Endodermal cell (in vitro differentiated cells): ENCODE measurements around the gene ADGRD2. TPM values are rescaled to one million over a fixed set of nuclear protein-coding genes. Genes with fewer than 3 reads are reported as not detected.

Source experiments
- DNase-seq: peaks from one replicate; pipeline ENCODE4 v3.0.0-alpha.2; 2017
- H3K27ac ChIP-seq: 2 replicates; pipeline ENCODE4 v1.5.1; 2013; ENCODE audit warnings: mild to moderate bottlenecking, low read depth, low read length, moderate library complexity
- H3K27me3 ChIP-seq: 2 replicates; pipeline ENCODE4 v1.6.1; 2013; ENCODE audit warnings: mild to moderate bottlenecking, low read length, moderate library complexity; ENCODE audit not compliant: insufficient read depth, control insufficient read depth, poor library complexity, severe bottlenecking
- H3K36me3 ChIP-seq: 2 replicates; pipeline ENCODE4 v1.7.0; 2013; ENCODE audit warnings: mild to moderate bottlenecking, low read length, moderate library complexity; ENCODE audit not compliant: control insufficient read depth, insufficient read depth
- H3K4me1 ChIP-seq: one replicate; pipeline ENCODE4 v1.7.0; 2013; ENCODE audit warnings: low read length; ENCODE audit not compliant: control insufficient read depth, insufficient read depth
- H3K4me3 ChIP-seq: 2 replicates; pipeline ENCODE4 v1.5.1; 2013; ENCODE audit warnings: mild to moderate bottlenecking, low read length, moderate library complexity
- H3K9ac ChIP-seq: 2 replicates; pipeline ENCODE4 v1.6.1; 2013; ENCODE audit warnings: mild to moderate bottlenecking, low read length, moderate library complexity; ENCODE audit not compliant: poor library complexity, severe bottlenecking; ENCODE audit errors: extremely low read depth
- H3K9me3 ChIP-seq: 2 replicates; pipeline ENCODE4 v1.6.1; 2013; ENCODE audit warnings: mild to moderate bottlenecking, low read length, moderate library complexity; ENCODE audit not compliant: control insufficient read depth
- H3K27ac Mint-ChIP-seq: 2 replicates; pipeline ENCODE4 v1.8.0; 2020; ENCODE audit warnings: mixed read lengths
- H3K27me3 Mint-ChIP-seq: 2 replicates; pipeline ENCODE4 v1.8.0; 2021; ENCODE audit warnings: mild to moderate bottlenecking, mixed read lengths; ENCODE audit not compliant: insufficient read depth
- H3K36me3 Mint-ChIP-seq: 2 replicates; pipeline ENCODE4 v1.8.0; 2020; ENCODE audit warnings: low read depth, mixed read lengths
- H3K4me1 Mint-ChIP-seq: 2 replicates; pipeline ENCODE4 v1.8.0; 2020; ENCODE audit warnings: mixed read lengths
- H3K4me3 Mint-ChIP-seq: 2 replicates; pipeline ENCODE4 v1.8.0; 2020; ENCODE audit warnings: mild to moderate bottlenecking, moderate library complexity, mixed read lengths
- H3K9me3 Mint-ChIP-seq: 2 replicates; pipeline ENCODE4 v1.8.0; 2020; ENCODE audit warnings: mild to moderate bottlenecking, mixed read lengths
- WGBS, 2 experiments: methylation state at CpG; one replicate each; pipeline versions ENCODE4 v1.1.5 to v1.1.7; 2013; ENCODE audit warnings: missing lambda C conversion rate in 2 of 2, mixed read lengths in 1 of 2; ENCODE audit not compliant: insufficient coverage in 1 of 2, insufficient read length in 1 of 2; 5-methylcytosine and 5-hydroxymethylcytosine counted together
- total RNA-seq, 2 donors: library from RNA; stranded (reverse); fragmentation: NEBNext Ultra II Directional in 1 of 2; extraction: Animal tissue kit (Norgen Biotek cat#: 25700) in 1 of 2; gene quantifications; 2 replicates in 1 of 2; 3 replicates in 1 of 2; pipeline ENCODE4 v1.2.1, GENCODE V29; 2021
- TF ChIP-seq, protein P1 (sequence below): fragments of 200-600 bp; sonication (generic); conservative IDR thresholded peaks from 2 replicates; pipeline ENCODE4 v1.5.0; 2021; ENCODE audit warnings: antibody characterized with exemption, mild to moderate bottlenecking

Gene ADGRD2
- total RNA-seq, 2 donors from 2014 or later: 0.33 to 0.40 TPM

DNA sequence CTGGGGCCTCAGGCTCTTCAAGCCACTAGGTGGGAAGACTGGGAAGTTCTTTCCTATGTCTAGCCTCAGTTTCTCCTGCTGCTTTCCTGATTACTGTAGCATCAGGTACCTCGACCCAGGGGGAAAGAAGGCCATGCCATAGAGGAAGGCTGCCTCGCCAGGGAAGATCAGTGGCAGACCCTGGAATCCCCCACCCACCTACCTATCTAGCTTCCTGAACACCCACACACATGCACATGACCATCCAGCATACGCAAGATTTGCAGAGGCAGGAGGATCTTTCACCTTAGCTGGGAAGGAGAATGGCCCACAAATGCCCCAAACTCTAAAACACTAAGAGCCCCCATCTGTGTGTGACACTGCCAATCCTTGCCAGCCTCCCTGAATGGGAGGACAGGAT is 49.0 kb downstream of the ADGRD2 start:
- H3K9me3 ChIP-seq: no peaks in the 10 kb centered on the region
- no peak for DNase-seq
- no peak overlapping the region for H3K4me3 Mint-ChIP-seq
- H3K4me3 ChIP-seq: no peak overlapping the region
- H3K27ac ChIP-seq: no peak overlapping the region
- H3K36me3 Mint-ChIP-seq: no peaks in the 10 kb centered on the region
- H3K4me1 Mint-ChIP-seq: peaks cover 4% of the 10 kb centered on the region
- H3K9ac ChIP-seq: no peak overlapping the region
- TF ChIP-seq, protein P1, sequence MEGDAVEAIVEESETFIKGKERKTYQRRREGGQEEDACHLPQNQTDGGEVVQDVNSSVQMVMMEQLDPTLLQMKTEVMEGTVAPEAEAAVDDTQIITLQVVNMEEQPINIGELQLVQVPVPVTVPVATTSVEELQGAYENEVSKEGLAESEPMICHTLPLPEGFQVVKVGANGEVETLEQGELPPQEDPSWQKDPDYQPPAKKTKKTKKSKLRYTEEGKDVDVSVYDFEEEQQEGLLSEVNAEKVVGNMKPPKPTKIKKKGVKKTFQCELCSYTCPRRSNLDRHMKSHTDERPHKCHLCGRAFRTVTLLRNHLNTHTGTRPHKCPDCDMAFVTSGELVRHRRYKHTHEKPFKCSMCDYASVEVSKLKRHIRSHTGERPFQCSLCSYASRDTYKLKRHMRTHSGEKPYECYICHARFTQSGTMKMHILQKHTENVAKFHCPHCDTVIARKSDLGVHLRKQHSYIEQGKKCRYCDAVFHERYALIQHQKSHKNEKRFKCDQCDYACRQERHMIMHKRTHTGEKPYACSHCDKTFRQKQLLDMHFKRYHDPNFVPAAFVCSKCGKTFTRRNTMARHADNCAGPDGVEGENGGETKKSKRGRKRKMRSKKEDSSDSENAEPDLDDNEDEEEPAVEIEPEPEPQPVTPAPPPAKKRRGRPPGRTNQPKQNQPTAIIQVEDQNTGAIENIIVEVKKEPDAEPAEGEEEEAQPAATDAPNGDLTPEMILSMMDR: no peak
- no peak overlapping the region for H3K27ac Mint-ChIP-seq
- H3K27me3 ChIP-seq: peaks cover 37% of the 10 kb centered on the region
- 82 to 83% methylated on average over 2 to 3 of the region's 3 CpGs for WGBS, 2 experiments
- peaks cover 2% of the 10 kb centered on the region for H3K9me3 Mint-ChIP-seq
- no peaks in the 10 kb centered on the region for H3K36me3 ChIP-seq
- peaks cover 50% of the 10 kb centered on the region for H3K27me3 Mint-ChIP-seq
- no peaks in the 10 kb centered on the region for H3K4me1 ChIP-seq

DNA sequence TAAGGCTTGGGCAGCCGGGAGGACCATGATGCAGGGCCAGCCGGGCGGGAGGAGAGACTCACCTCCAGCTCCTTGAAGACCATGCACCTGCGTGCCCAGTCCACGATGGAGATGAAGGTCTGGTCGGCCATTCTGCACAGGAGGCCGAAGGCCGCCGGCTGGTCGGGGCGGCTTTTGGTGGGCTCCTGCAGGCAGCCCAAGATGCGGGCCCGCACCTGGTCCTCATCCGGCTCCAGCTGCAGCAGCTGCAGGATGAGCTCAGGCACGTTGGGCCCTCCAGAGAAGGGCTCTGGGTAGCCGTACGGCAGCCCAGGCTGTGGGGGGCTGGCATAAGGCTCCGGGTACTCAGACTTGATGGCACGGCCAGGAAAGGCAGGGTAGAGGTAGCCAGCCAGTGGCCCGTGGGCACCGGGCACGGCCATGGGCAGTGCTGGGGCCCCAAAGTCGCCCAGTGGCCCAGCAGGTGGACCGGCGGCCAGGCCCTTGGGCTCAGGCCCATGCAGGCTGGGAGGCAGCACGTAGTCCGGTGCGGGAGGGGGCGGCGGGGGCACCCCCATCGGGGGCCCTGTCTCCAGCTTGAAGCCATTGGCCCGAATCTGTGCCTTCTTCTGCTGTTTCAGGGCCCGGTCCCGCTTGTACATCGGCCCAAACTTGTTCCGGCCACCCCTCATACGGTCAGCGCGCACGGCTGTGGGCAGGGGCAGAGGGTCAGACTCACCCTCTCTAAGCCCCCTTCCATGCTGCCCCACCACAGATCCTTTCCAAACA is 50.0 kb downstream of the ADGRD2 start:
- H3K9ac ChIP-seq: no peak overlapping the region
- H3K4me1 Mint-ChIP-seq: peaks cover 4% of the 10 kb centered on the region
- H3K4me3 ChIP-seq: no peak overlapping the region
- no peaks in the 10 kb centered on the region for H3K9me3 ChIP-seq
- no peak for DNase-seq
- WGBS, 2 experiments: 92 to 97% methylated on average over 26 to 40 of the region's 40 CpGs
- H3K36me3 Mint-ChIP-seq: no peaks in the 10 kb centered on the region
- peaks cover 44% of the 10 kb centered on the region for H3K27me3 ChIP-seq
- no peaks in the 10 kb centered on the region for H3K36me3 ChIP-seq
- TF ChIP-seq, protein P1: no peak
- no peak overlapping the region for H3K4me3 Mint-ChIP-seq
- no peaks in the 10 kb centered on the region for H3K4me1 ChIP-seq
- no peak overlapping the region for H3K27ac ChIP-seq
- H3K27me3 Mint-ChIP-seq: peaks cover 52% of the 10 kb centered on the region
- H3K9me3 Mint-ChIP-seq: peaks cover 2% of the 10 kb centered on the region
- no peak overlapping the region for H3K27ac Mint-ChIP-seq

DNA sequence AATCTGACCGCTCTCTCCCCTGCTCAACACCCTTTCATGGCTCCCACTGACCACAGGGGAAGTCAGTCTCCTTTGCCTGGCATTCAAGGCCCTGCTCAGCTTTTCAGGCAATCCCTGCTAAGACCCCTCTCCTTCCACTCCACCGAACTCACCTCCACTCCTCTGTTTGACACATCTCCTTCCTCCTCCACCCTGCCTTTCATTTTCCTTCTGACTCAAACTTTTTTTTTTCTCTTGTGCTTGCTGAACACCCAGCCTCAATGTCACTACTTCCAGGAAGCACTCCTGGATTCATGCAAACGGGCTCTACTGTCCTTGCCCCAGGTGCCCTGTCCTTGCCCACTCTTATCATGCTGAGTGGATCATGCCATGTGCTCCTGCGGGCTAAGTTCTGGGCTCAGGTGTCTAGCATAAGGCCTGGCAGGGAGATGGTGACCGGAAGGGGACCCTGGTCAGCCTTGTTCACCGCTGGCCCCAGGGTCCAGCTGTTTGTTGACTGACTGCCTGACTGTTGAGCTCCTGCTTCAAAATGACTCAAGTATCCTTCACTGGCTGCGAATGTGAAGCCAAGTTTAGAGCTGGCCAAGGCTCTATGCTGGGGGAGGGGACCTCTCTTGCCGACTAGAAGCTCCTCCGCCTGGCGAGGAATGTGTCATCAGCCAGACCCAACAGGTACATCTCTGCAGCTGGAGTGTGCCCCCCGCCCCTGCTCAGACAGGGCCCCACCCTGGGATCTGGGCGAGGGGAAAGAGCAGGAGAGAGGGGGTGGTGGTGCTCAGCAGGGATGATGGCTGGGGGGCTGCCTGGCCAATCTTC is 50.8 kb downstream of the ADGRD2 start:
- H3K27me3 Mint-ChIP-seq: peaks cover 60% of the 10 kb centered on the region
- no peak for DNase-seq
- Histone ChIP-seq H3K9me3 (no peaks in the 10 kb centered on the region), H3K27me3 (peaks cover 52% of the 10 kb centered on the region), H3K27ac (no peak overlapping the region), H3K9ac (no peak overlapping the region), H3K36me3 (no peaks in the 10 kb centered on the region), H3K4me3 (no peak overlapping the region), H3K4me1 (no peaks in the 10 kb centered on the region)
- H3K27ac Mint-ChIP-seq: no peak overlapping the region
- TF ChIP-seq, protein P1: no peak
- no peaks in the 10 kb centered on the region for H3K36me3 Mint-ChIP-seq
- peaks cover 2% of the 10 kb centered on the region for H3K9me3 Mint-ChIP-seq
- no peak overlapping the region for H3K4me3 Mint-ChIP-seq
- WGBS, 2 experiments: 75 to 86% methylated on average over 5 to 12 of the region's 12 CpGs
- peaks cover 4% of the 10 kb centered on the region for H3K4me1 Mint-ChIP-seq
